Ishikawa (cell line): ENCODE results near the gene ZNG1B.
"Not testable (repeated sequence)": the region's sequence is repeated elsewhere in the genome, so short reads cannot be mapped to it uniquely, and the experiment has no call there.

ENCODE experiments used
- FOXM1 ChIP-seq: IDR thresholded peaks from 2 replicates; pipeline ENCODE4 v1.6.1; 2012; ENCODE audit warnings: low read depth, borderline replicate concordance
- MAX ChIP-seq: IDR thresholded peaks from 2 replicates; pipeline ENCODE4 v1.6.1; 2012
- RAD21 ChIP-seq: IDR thresholded peaks from 2 replicates; pipeline ENCODE4 v1.6.1; 2012; ENCODE audit warnings: low read depth
- TEAD4 ChIP-seq: IDR thresholded peaks from 2 replicates; pipeline ENCODE4 v1.6.1; 2012
- USF1 ChIP-seq: IDR thresholded peaks from 2 replicates; pipeline ENCODE4 v1.6.1; 2012

GRCh38 chr2:113437508-113438465 lies at the start of gene ZNG1B:
- not testable (repeated sequence) for TF ChIP-seq FOXM1, TEAD4, USF1, RAD21, MAX
